Measurements from ENCODE around the gene MTERF2. TPM values are rescaled to one million over a fixed set of nuclear protein-coding genes. Genes with fewer than 3 reads are reported as not detected.

Gene MTERF2
- total RNA-seq, 1 experiment from 2014 or later = 7.8 TPM

DNA sequence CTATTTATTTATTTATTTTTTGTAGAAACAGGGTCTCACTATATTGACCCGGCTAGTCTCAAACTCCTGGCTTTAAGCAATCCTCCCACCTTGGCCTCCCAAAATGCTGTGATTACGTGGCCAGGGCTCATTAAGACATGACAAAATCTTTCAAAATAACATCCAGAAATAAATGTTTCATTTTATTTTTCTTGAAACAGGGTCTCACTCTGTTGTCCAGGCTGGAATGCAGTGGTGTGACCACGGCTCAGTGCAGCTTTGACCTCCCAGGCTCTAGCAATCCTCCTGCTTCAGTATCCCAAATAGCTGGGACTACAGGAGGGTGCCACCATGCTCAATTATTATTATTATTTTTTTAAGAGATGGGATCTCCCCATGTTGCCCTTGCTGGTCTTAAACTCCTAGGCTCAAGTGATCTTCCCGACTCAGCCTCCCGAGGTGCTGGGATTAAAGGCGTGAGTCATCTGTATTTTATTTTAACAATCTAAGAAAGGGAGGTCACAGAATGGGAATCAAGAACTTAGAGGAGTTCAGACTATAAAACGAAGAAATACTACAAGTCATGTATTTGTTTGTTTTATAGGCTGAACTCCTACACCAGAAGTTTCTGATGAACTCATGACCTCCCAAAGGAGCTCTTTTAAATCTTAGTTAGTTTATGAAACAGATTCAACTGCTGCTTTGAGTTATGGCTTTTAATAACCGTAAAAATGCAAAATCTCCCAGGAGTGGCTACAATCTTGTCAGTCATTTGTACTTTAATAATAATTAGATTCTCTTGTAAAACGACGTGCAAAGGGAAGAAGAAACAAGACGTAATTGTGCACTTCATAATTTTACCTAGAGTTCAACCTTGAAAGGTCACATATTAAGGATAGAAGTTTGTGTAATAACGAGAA, 33.3 kb downstream of the MTERF2 start (continued):
- TF ChIP-seq, protein P1, sequence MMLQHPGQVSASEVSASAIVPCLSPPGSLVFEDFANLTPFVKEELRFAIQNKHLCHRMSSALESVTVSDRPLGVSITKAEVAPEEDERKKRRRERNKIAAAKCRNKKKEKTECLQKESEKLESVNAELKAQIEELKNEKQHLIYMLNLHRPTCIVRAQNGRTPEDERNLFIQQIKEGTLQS (IDR thresholded peaks at IDR 0.05) = no peak
- TF ChIP-seq RAD21 (IDR thresholded peaks at IDR 0.05; ENCODE audit: low read depth) (no peak), POLR2A (IDR thresholded peaks at IDR 0.05; ENCODE audit: borderline replicate concordance, extremely low read depth, insufficient read depth, insufficient read length) (no peak)

DNA sequence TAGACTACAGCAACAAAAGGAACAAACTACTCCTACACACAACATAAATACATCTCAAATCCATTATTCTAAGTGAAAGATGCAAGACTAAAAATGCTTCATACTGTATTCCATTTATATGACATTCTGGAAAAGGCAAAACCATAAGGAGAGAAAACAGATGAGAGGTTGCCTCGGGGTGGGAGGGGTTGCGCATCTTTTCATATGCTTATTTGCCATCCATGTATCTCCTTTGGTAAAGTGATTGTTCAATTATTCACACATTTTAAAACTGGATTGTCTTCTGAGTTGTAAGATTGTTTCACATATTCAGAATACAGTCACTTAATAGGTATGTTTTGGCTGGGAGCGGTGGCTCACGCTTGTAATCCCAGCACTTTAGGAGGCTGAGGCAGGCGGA, 36.4 kb downstream of the MTERF2 start:
- no peaks in the 10 kb centered on the region for H3K9me2 ChIP-seq (ENCODE audit: insufficient read depth)
- H3K4me3 ChIP-seq (replicated peaks in 1 of 2; ENCODE audit: low read depth in 1 of 2, low read length in 2 of 2) = no peak overlapping the region
- H3K79me2 ChIP-seq (ENCODE audit: insufficient read depth, low read length) = no peaks in the 10 kb centered on the region
- peaks cover 0 to 9% of the 10 kb centered on the region in 2 experiments; a peak in 2 of 4 replicates for H3K9me3 ChIP-seq (ENCODE audit: control insufficient read depth in 1 of 2, insufficient read depth in 1 of 2, low read depth in 1 of 2, low read length in 2 of 2)
- TF ChIP-seq EZH2 (IDR thresholded peaks at IDR 0.05) = no peak
- no peak for TF ChIP-seq FOSL1 (IDR thresholded peaks at IDR 0.05; ENCODE audit: low read depth)
- no peak for TF ChIP-seq CBX3 (IDR thresholded peaks at IDR 0.05; ENCODE audit: low read depth)
- TF ChIP-seq RAD21 (IDR thresholded peaks at IDR 0.05; ENCODE audit: low read depth) = no peak
- no peak for TF ChIP-seq CEBPB (IDR thresholded peaks at IDR 0.05; ENCODE audit: low read depth)
- no peak for TF ChIP-seq SP1 (IDR thresholded peaks at IDR 0.05; ENCODE audit: low read depth)
- TF ChIP-seq ELF1 (IDR thresholded peaks at IDR 0.05; ENCODE audit: borderline replicate concordance, low read depth) = no peak
- TF ChIP-seq ZFX (IDR thresholded peaks at IDR 0.05) = no peak
- no peak for TF ChIP-seq TCF7L2 (IDR thresholded peaks at IDR 0.05; ENCODE audit: borderline replicate concordance, extremely low read depth, insufficient read depth, insufficient read length)
- no peak overlapping the region for H3K27ac ChIP-seq (ENCODE audit: low read depth, low read length)
- ChIA-PET CTCF (no interaction called here), RAD21 (ENCODE audit: low non-redundant PET in 1 of 2, low total read pairs in 2 of 2, uncharacterized antibody in 2 of 2, unreplicated experiment in 2 of 2) (no interaction called here), POLR2A (no interaction called here)
- no peaks in the 10 kb centered on the region for H4K20me1 ChIP-seq (ENCODE audit: insufficient read depth)
- H2AFZ ChIP-seq (ENCODE audit: low read depth, low read length, poor library complexity, severe bottlenecking) = no peak overlapping the region
- peaks cover 21 to 25% of the 10 kb centered on the region in 2 experiments; a peak in 3 of 4 replicates for H3K4me1 ChIP-seq (ENCODE audit: control insufficient read depth in 1 of 2, insufficient read depth in 2 of 2, low read length in 2 of 2)
- BruUV-seq (replicated peaks) = no TSS peak
- intact Hi-C loops (cut with micrococcal nuclease) = no loop called here
- DNase-seq (ENCODE audit: low read depth, low spot score) (no peak), ATAC-seq (no peak)
- H3K36me3 ChIP-seq (ENCODE audit: control insufficient read depth in 1 of 2, insufficient read depth in 2 of 2, low read length in 2 of 2) = no peaks in the 10 kb centered on the region
- H3K27me3 ChIP-seq (ENCODE audit: insufficient read depth, low read length) = no peaks in the 10 kb centered on the region
- H3K4me2 ChIP-seq (ENCODE audit: low read length) = no peak overlapping the region
- H3K9ac ChIP-seq (ENCODE audit: low read length) = no peak overlapping the region
